WERI-Rb-1 (cell line): ENCODE results near the gene CCDC178.
A peak's percentile ranks its signal among the peaks of the same experiment; 100 is the strongest.
"Not testable (repeated sequence)": the region's sequence is repeated elsewhere in the genome, so short reads cannot be mapped to it uniquely, and the experiment has no call there.

Experiments
- DNase-seq: peaks from one replicate; pipeline ENCODE4 v3.0.0-alpha.2; 2020
- H3K27ac ChIP-seq: fragments of 250-450 bp; sonication (Bioruptor Pico); 2 replicates; pipeline ENCODE4 v1.5.1; 2020; ENCODE audit warnings: mild to moderate bottlenecking, moderate library complexity
- H3K27me3 ChIP-seq: fragments of 250-450 bp; sonication (Bioruptor Pico); 2 replicates; pipeline ENCODE4 v1.5.1; 2021; ENCODE audit warnings: mild to moderate bottlenecking, low read depth, moderate library complexity; ENCODE audit not compliant: insufficient read depth, severe bottlenecking
- H3K36me3 ChIP-seq: fragments of 250-450 bp; sonication (Bioruptor Pico); 2 replicates; pipeline ENCODE4 v1.5.1; 2020; ENCODE audit warnings: mild to moderate bottlenecking, moderate library complexity
- H3K4me3 ChIP-seq: 2 replicates; pipeline ENCODE4 v1.5.1; 2011; ENCODE audit warnings: low read depth, mild to moderate bottlenecking, control low read depth, low read length
- H3K9me3 ChIP-seq: fragments of 250-450 bp; sonication (Bioruptor Pico); 2 replicates; pipeline ENCODE4 v1.5.1; 2021; ENCODE audit warnings: mild to moderate bottlenecking, moderate library complexity; ENCODE audit not compliant: severe bottlenecking
- CTCF ChIP-seq: IDR thresholded peaks from 2 replicates; pipeline ENCODE4 v1.5.1; 2011; ENCODE audit warnings: low read depth, mild to moderate bottlenecking, control low read depth, inconsistent platforms, low read length

The CCDC178 gene

GRCh38 chr18:33432857-33433256 is 7.7 kb downstream of the CCDC178 start:
- no peak overlapping the region for H3K4me3 ChIP-seq
- no peak for DNase-seq
- H3K27me3 ChIP-seq = no peaks in the 10 kb centered on the region
- no peaks in the 10 kb centered on the region for H3K36me3 ChIP-seq
- no peaks in the 10 kb centered on the region for H3K9me3 ChIP-seq
- no peak overlapping the region for H3K27ac ChIP-seq
- TF ChIP-seq CTCF = no peak

DNA sequence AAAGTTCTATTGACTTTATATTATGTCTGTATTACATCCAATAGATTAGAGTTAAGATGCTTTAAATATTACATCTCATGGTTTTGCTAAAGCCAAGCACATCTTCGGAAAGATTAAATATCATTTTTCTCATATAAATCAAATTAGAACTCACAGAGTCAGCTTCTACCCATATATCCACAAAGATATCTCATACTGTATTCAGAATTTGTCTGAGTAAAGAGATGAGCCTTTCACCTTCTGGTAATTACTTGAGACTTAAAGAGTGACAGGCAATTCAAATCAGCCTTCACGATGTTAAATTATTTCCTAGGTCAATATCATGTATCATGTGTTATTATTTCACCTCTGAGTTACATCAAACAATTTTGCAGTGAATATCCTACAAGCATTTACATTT is 13.0 kb downstream of the CCDC178 start:
- H3K36me3 ChIP-seq = no peaks in the 10 kb centered on the region
- no peaks in the 10 kb centered on the region for H3K9me3 ChIP-seq
- DNase-seq = no peak
- H3K27me3 ChIP-seq = no peaks in the 10 kb centered on the region
- no peak overlapping the region for H3K4me3 ChIP-seq
- no peak overlapping the region for H3K27ac ChIP-seq
- no peak for TF ChIP-seq CTCF

DNA sequence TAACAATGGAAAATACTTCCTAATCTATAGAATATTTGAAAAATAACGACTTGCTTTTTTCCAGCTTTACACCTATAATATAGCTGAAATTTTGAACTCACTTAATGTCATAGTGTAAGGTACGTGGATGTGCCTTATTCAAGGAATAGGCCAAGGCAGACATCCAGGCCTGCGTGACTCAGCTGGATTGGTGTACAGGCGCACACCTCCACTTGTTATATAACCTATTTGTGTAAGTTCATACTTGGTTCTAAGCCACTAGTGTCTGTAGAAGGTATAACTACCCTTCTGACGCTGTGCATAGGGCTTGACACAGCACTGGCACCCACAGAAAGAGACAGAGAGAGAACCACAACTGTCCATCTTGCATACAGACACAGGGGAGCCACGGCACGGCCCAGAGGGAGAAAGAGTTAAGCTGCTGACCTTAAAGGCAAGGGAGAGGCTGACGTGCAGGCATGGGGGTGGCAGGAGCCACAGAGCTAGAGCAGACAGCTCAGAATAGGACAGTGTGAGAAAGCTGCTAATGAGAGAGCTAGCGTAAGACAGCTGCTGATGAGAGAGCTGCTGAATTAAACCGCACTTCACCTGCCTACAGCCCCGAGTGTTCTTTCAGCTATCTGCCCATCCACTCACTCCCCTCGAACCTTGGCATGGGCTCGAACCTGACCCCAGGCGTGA is 16.1 kb downstream of the CCDC178 start:
- H3K27me3 ChIP-seq = no peaks in the 10 kb centered on the region
- no peaks in the 10 kb centered on the region for H3K9me3 ChIP-seq
- H3K4me3 ChIP-seq = no peak overlapping the region
- no peak for TF ChIP-seq CTCF
- H3K27ac ChIP-seq = no peak overlapping the region
- H3K36me3 ChIP-seq = no peaks in the 10 kb centered on the region
- DNase-seq = peak; percentile 35

DNA sequence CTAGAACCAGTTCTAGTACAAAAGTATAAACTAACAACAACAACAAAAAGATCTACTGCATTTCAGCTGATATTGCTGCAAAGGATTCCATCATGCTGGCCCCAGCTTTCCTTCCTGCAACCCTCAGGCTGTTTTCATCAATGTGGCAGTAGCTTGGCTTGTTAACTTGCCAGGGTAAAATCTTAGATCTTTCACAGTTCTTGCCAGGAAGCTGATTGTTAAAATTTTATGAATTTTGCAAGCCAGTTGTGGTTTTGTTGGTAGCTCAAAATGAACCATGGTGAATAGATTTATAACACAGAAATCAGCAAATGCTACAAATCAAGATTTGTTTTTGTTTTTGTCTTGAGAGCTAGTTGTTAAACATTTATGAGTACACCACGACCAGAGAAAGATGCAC is 19.3 kb downstream of the CCDC178 start:
- Histone ChIP-seq H3K27me3 (no peaks in the 10 kb centered on the region), H3K27ac (no peak overlapping the region), H3K9me3 (no peaks in the 10 kb centered on the region), H3K36me3 (no peaks in the 10 kb centered on the region), H3K4me3 (no peak overlapping the region)
- no peak for TF ChIP-seq CTCF
- no peak for DNase-seq

GRCh38 chr18:33404244-33404873 is 36.2 kb downstream of the CCDC178 start:
- H3K36me3 ChIP-seq = no peaks in the 10 kb centered on the region
- TF ChIP-seq CTCF = no peak
- H3K4me3 ChIP-seq = no peak overlapping the region
- no peaks in the 10 kb centered on the region for H3K9me3 ChIP-seq
- DNase-seq = no peak
- no peak overlapping the region for H3K27ac ChIP-seq
- H3K27me3 ChIP-seq = peaks cover 2% of the 10 kb centered on the region

DNA sequence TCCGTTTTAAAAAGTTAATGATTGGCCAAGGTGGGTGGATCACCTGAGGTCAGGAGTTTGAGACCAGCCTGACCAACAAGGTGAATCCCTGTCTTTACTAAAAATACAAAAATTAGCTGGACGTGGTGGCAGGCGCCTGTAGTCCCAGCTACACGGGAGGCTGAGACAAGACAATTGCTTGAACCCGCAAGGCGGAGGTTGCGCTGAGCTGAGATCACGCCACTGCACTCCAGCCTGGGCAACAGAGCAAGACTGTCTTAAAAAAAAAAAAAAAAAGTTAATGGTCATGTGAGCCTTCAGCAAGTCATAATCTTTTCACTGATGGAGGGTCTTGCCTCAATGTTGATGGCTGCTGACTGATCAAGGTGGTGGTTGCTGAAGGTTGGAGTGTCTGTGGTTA is 41.6 kb downstream of the CCDC178 start:
- DNase-seq, H3K4me3 ChIP-seq, H3K27me3 ChIP-seq, H3K27ac ChIP-seq, H3K36me3 ChIP-seq, H3K9me3 ChIP-seq: not testable (repeated sequence)
